Lower leg skin (tissue), 3 donors: ENCODE results near the gene FAM53A.

Source experiments
- POLR2A ChIP-seq, 2 donors: fragments of 450-650 bp; IDR thresholded peaks; one replicate each; pipeline ENCODE4 v1.6.1; 2016 to 2017; ENCODE audit warnings: antibody characterized with exemption in 2 of 2, mild to moderate bottlenecking in 1 of 2, moderate library complexity in 1 of 2
- TF ChIP-seq, protein P1 (sequence below), 3 donors: fragments of 450-650 bp; IDR thresholded peaks; one replicate each; pipeline ENCODE4 v1.5.1; 2016; ENCODE audit warnings: antibody characterized with exemption in 3 of 3, mild to moderate bottlenecking in 3 of 3, moderate library complexity in 2 of 3

DNA sequence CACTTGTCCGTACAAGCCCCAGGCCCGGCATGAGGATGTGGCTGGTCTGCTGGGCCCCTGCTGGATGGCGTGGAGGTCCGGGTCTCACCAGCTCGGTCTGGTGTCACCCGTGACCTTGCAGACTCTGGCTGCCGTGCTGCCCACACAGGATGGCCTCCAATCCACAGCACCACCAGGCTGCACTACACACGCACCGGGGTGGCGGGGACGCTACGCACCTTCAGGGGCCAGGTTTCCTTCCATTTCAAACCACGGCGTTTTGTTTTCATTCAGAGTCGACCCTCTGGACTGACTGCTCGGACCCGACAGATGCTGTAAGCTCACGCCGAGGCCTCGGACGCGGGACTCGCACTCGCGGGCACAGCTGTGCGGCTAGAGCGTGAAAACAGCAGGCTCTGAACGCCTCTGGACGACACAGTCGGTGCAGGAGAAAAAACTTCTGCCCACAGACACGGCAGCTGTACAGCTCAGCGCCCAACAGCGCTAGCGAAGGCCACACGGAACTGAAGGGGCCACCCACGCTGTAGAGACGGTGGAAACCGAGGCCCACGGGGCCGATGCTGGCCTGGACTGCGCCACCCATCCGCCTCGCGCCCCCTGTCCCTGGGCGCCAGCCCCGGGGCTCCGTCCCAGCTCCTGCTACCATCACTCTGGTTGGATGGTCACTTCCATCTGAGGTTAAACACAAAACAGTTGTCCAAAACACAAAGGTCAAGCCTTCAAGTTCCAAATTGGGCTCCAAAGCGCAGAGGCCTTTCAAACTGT is 40.0 kb downstream of the FAM53A start:
- TF ChIP-seq, protein P1, sequence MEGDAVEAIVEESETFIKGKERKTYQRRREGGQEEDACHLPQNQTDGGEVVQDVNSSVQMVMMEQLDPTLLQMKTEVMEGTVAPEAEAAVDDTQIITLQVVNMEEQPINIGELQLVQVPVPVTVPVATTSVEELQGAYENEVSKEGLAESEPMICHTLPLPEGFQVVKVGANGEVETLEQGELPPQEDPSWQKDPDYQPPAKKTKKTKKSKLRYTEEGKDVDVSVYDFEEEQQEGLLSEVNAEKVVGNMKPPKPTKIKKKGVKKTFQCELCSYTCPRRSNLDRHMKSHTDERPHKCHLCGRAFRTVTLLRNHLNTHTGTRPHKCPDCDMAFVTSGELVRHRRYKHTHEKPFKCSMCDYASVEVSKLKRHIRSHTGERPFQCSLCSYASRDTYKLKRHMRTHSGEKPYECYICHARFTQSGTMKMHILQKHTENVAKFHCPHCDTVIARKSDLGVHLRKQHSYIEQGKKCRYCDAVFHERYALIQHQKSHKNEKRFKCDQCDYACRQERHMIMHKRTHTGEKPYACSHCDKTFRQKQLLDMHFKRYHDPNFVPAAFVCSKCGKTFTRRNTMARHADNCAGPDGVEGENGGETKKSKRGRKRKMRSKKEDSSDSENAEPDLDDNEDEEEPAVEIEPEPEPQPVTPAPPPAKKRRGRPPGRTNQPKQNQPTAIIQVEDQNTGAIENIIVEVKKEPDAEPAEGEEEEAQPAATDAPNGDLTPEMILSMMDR (IDR thresholded peaks at IDR 0.05): no peak
- TF ChIP-seq POLR2A (IDR thresholded peaks at IDR 0.05): no peak
